Chondrocyte (in vitro differentiated cells): ENCODE results near the gene C2. TPM values are rescaled to one million over a fixed set of nuclear protein-coding genes. Genes with fewer than 3 reads are reported as not detected.
"Not testable (repeated sequence)": the region's sequence is repeated elsewhere in the genome, so short reads cannot be mapped to it uniquely, and the experiment has no call there.

Experiments
- DNase-seq: peaks from one replicate; pipeline ENCODE4 v3.0.0; 2021; ENCODE audit warnings: mixed read lengths, low spot score
- H3K27ac Mint-ChIP-seq: one replicate; pipeline ENCODE4 v1.8.0; 2021; ENCODE audit warnings: mild to moderate bottlenecking, moderate library complexity, mixed read lengths; ENCODE audit not compliant: unreplicated experiment
- H3K27me3 Mint-ChIP-seq: 2 replicates; pipeline ENCODE4 v1.8.0; 2021; ENCODE audit warnings: low read depth, mixed read lengths
- H3K36me3 Mint-ChIP-seq: 2 replicates; pipeline ENCODE4 v1.8.0; 2021; ENCODE audit warnings: low read depth, mixed read lengths
- H3K4me1 Mint-ChIP-seq: 2 replicates; pipeline ENCODE4 v1.8.0; 2021; ENCODE audit warnings: low read depth, mild to moderate bottlenecking, mixed read lengths
- H3K4me3 Mint-ChIP-seq: one replicate; pipeline ENCODE4 v1.8.0; 2021; ENCODE audit warnings: mild to moderate bottlenecking, moderate library complexity, mixed read lengths; ENCODE audit not compliant: unreplicated experiment
- H3K9me3 Mint-ChIP-seq: 2 replicates; pipeline ENCODE4 v1.8.0; 2021; ENCODE audit warnings: low read depth, mixed read lengths
- total RNA-seq: library from RNA; stranded (reverse); gene quantifications from 3 replicates; pipeline ENCODE4 v1.2.1, GENCODE V29; 2021
- TF ChIP-seq, protein P1 (sequence below): fragments of 200-600 bp; sonication (generic); IDR thresholded peaks from 2 replicates; pipeline ENCODE4 v1.5.0; 2021; ENCODE audit warnings: antibody characterized with exemption, mild to moderate bottlenecking, moderate library complexity

Gene C2
- total RNA-seq, 1 donor from 2014 or later, result 0.52 TPM

DNA sequence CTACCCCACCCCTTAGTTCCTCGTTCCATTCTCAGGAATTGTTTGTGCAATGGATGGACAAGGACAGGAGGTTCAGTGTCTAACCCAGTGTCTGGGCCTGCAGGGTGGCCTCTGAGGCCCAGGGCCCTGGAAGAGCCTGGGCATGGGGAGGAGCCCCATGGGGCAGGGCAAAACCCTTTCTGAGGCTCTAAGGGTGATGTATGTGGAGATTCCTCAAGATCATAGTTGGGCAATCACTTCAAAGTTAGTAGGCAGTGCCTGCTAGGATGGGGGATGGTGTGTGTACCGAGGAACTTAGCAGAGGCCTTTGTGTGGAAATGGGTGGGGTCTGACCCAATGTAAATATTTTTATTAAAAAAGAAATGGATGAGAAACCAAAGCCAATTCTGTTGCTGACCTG is 6.7 kb upstream of the C2 start:
- TF ChIP-seq, protein P1, sequence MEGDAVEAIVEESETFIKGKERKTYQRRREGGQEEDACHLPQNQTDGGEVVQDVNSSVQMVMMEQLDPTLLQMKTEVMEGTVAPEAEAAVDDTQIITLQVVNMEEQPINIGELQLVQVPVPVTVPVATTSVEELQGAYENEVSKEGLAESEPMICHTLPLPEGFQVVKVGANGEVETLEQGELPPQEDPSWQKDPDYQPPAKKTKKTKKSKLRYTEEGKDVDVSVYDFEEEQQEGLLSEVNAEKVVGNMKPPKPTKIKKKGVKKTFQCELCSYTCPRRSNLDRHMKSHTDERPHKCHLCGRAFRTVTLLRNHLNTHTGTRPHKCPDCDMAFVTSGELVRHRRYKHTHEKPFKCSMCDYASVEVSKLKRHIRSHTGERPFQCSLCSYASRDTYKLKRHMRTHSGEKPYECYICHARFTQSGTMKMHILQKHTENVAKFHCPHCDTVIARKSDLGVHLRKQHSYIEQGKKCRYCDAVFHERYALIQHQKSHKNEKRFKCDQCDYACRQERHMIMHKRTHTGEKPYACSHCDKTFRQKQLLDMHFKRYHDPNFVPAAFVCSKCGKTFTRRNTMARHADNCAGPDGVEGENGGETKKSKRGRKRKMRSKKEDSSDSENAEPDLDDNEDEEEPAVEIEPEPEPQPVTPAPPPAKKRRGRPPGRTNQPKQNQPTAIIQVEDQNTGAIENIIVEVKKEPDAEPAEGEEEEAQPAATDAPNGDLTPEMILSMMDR, result no peak
- peaks cover 2% of the 10 kb centered on the region for H3K27me3 Mint-ChIP-seq
- DNase-seq, result no peak
- H3K4me3 Mint-ChIP-seq, result no peak overlapping the region
- H3K36me3 Mint-ChIP-seq, result no peaks in the 10 kb centered on the region
- H3K27ac Mint-ChIP-seq, result no peak overlapping the region
- H3K9me3 Mint-ChIP-seq, result no peaks in the 10 kb centered on the region
- H3K4me1 Mint-ChIP-seq, result no peaks in the 10 kb centered on the region

DNA sequence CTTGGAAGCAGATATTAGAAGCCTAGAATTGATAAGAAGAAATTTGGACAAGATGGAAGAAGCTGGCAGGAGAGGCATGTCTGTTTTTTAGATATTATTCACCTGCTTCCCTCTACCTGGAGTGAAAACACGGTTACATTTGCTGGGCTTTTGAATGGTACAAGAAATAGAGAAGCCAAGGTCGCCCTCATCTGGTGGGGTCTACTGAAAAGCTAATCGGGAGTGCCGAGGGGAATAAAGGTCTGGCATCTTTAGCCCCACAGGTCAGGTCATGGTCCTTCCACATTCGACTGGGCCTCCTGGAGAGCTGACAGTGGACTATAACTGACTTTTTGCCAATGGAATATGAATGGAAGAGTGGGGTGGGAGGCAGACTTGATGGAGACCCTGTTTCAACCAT is 4.6 kb upstream of the C2 start:
- no peak for DNase-seq
- Mint-ChIP-seq H3K9me3 (no peaks in the 10 kb centered on the region), H3K4me3 (no peak overlapping the region), H3K27ac (no peak overlapping the region), H3K4me1 (no peaks in the 10 kb centered on the region), H3K36me3 (no peaks in the 10 kb centered on the region), H3K27me3 (no peaks in the 10 kb centered on the region)
- TF ChIP-seq, protein P1, result peak; percentile 35

DNA sequence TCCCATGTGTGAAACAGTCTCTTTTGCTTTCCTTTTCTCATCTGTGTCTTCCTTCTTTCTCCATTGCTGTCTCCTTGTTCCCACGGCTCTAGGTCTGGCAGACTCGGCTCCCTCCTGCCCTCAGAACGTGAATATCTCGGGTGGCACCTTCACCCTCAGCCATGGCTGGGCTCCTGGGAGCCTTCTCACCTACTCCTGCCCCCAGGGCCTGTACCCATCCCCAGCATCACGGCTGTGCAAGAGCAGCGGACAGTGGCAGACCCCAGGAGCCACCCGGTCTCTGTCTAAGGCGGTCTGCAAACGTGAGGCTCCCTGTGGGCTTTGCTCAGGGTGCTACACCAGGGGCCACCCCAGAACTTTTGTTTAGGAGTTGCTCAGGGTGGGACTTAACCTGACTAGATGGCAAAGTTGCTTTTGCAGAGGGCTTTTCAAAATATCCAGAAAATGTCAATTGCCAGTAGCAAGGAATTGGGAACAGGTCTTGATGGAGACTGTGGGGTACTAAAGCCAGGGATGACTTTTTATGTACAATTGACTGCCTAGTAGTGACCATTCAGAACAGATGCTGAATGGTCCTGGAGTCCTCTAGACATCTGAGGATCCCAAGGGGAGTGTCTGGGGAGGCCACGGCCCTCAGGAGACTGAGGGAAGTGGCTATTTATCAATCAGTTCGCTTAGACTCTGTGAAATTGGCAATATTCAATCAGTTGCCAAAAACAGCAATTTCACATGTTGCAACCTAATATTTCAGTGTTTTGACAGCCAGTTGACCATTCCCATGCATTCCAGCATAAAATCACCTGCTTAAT is 550 bp downstream of the C2 start:
- DNase-seq, result no peak
- no peaks in the 10 kb centered on the region for H3K36me3 Mint-ChIP-seq
- H3K9me3 Mint-ChIP-seq, result no peaks in the 10 kb centered on the region
- no peak overlapping the region for H3K27ac Mint-ChIP-seq
- H3K4me3 Mint-ChIP-seq, result no peak overlapping the region
- peaks cover 4% of the 10 kb centered on the region for H3K27me3 Mint-ChIP-seq
- TF ChIP-seq, protein P1, result no peak
- H3K4me1 Mint-ChIP-seq, result no peaks in the 10 kb centered on the region

DNA sequence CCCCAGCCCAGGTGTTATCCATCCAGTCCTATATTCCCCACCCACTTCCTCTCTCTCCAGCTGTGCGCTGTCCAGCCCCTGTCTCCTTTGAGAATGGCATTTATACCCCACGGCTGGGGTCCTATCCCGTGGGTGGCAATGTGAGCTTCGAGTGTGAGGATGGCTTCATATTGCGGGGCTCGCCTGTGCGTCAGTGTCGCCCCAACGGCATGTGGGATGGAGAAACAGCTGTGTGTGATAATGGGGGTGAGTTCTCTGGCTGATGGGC is 1.1 kb downstream of the C2 start:
- TF ChIP-seq, protein P1, result no peak
- H3K4me1 Mint-ChIP-seq, result no peaks in the 10 kb centered on the region
- no peak overlapping the region for H3K4me3 Mint-ChIP-seq
- H3K36me3 Mint-ChIP-seq, result no peaks in the 10 kb centered on the region
- DNase-seq, result no peak
- no peaks in the 10 kb centered on the region for H3K9me3 Mint-ChIP-seq
- H3K27ac Mint-ChIP-seq, result no peak overlapping the region
- H3K27me3 Mint-ChIP-seq, result peaks cover 7% of the 10 kb centered on the region

GRCh38 chr6:31930962-31931361 is 3.4 kb downstream of the C2 start:
- H3K27ac Mint-ChIP-seq, result no peak overlapping the region

DNA sequence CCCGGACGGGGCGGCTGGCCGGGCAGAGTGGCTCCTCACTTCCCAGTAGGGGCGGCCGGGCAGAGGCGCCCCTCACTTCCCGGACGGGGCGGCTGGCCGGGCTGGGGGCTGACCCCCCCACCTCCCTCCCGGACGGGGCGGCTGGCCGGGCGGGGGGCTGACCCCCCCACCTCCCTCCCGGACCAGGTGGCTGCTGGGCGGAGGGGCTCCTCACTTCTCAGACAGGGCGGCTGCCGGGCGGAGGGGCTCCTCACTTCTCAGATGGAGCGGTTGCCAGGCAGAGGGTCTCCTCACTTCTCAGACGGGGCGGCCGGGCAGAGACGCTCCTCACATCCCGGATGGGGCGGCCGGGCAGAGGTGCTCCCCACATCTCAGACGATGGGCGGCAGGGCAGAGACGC is 4.6 kb downstream of the C2 start:
- not testable (repeated sequence) for H3K4me1 Mint-ChIP-seq, H3K9me3 Mint-ChIP-seq, H3K27ac Mint-ChIP-seq, H3K27me3 Mint-ChIP-seq, H3K36me3 Mint-ChIP-seq, DNase-seq, H3K4me3 Mint-ChIP-seq

More at GRCh38 chr6:31930962-31931361, 3.4 kb downstream of the C2 start:
- DNase-seq, result no peak
- no peaks in the 10 kb centered on the region for H3K36me3 Mint-ChIP-seq
- H3K27me3 Mint-ChIP-seq, result peaks cover 9% of the 10 kb centered on the region
- no peaks in the 10 kb centered on the region for H3K9me3 Mint-ChIP-seq
- H3K4me1 Mint-ChIP-seq, result no peaks in the 10 kb centered on the region
- TF ChIP-seq, protein P1, result no peak
- H3K4me3 Mint-ChIP-seq, result no peak overlapping the region
